RCC 7860 (cell line): Measurements from ENCODE around the gene CCDC121.

Experiments
- DNase-seq: peaks from one replicate; pipeline ENCODE4 v3.0.0-alpha.2; 2015; ENCODE audit warnings: low spot score
- FAIRE-seq: peaks from 2 replicates; lab custom pipeline; 2012; peaks lifted over from hg19 to GRCh38; lab: Jason Lieb, UNC

Gene CCDC121

DNA sequence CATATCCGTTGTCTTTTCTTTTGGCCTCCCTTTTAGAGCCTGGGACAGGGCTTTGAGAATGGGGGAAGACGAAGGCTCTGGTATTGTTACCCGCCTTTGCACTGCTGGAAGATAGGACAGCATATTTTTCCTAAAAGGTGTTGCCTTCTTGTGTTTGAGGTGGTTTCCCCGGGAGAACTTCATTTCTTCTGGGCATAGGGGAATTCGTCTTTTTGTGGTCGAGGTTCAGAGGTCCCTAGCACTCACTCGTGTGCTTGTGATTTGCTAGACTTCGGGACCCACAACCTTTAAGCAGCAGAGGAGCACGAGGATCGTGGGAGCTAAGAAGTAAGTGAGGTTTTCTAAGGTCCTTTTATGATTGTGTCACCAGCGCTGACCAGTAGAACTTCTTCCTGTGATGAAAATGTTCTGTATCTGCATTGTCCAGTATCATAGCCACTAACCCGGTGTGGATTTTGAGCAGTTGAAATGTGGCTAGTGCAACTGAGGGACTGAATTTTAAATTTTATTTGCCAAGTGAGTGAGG lies 45.4 kb downstream of the CCDC121 start:
- DNase-seq (no peak), FAIRE-seq (no peak)

DNA sequence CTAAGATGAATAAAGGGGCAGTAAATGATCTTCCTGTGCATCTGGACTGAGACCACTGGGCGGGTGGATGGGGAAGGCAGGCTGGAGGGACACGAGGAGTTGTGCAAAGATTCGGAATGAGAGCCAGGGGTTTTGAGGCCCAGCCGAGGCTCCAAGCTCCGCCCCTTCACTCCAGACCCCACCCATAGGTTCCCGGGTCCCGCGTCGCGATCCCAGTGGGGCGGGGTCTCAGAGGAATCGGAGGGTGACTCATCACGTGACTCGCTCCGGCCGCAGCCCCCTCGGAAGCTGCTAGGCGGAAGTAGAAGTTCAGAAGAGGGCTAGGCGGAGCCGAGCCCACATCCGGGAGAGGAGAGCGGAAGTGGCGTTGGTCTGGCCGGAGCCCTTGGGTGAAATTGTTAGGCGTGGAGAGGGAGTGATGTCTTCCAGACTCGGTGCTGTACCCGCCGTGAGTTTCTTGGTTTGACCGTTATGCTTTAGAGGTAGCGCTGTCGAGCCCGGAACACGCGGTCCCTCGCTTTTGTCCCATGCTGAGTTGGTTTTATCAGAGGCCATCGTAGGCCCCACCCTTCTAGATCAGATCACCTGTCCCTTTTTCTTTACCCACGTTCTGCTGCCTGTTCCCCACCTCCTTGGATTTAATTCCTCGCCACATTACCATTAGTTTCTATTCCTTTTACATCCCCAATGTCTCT lies 46.0 kb downstream of the CCDC121 start, which contains the start of gene ZNF512:
TSS of gene ZNF512 (plus strand) at position 348 of the 695 bp plus-strand sequence. CDS start at position 419, 71 bp downstream.
- peak; percentile 32 for FAIRE-seq

DNA sequence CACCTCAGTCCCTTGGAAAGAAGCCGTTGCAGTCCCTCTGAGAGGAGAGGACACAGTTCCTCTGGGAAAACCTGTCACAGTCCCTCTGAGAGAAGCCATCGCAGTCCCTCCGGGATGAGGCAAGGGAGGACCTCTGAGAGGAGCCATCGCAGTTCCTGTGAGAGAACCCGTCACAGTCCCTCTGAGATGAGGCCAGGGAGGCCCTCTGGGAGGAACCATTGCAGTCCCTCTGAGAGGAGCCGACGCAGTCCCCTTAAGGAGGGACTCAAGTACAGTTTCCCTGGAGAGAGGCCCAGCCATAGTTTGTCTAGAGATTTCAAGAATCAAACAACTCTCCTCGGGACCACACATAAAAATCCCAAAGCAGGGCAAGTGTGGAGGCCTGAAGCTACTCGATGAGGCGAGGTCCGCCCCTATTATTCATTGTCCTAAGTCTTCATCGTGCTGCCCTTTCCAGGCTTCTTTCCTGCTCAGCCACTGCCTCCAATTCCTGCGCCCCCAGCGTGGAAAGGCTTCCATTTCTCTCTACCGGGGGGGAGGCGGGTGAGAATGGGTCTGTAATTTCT lies 46.6 kb downstream of the CCDC121 start:
- FAIRE-seq (no peak), DNase-seq (no peak)

More for the DNA sequence above, 46.0 kb downstream of the CCDC121 start, which contains the start of gene ZNF512:
- peak; percentile 83 for DNase-seq

DNA sequence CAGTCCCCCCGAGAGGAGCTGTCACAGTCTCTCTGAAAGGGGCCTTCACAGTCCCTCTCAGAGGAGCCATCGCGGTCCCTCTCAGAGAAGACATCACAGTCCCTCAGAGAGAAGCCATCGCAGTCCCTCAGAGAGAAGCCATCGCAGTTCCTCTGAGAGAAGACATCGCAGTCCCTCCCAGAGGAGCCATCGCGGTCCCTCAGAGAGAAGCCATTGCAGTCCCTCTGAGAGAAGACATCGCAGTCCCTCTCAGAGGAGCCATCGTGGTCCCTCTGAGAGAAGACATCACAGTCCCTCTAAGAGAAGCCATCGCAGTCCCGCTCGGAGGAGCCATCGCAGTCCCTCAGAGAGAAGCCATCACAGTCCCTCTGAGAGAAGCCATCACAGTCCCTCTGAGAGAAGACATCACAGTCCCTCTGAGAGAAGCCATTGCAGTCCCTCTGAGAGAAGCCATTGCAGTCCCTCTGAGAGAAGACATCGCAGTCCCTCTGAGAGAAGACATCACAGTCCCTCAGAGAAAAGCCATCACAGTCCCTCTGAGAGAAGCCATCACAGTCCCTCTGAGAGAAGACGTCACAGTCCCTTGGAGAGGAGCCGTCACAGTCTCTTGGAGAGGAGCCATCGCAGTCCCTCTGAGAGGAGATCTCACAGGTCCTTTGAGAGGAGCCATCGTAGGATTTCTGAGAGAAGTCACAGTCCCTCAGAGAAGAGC lies 47.2 kb downstream of the CCDC121 start:
- FAIRE-seq, result no peak

More for the DNA sequence above, 47.2 kb downstream of the CCDC121 start:
- no peak for DNase-seq
